K562 (cell line): ENCODE results near the gene GDF11. TPM values are rescaled to one million over a fixed set of nuclear protein-coding genes. Genes with fewer than 3 reads are reported as not detected.
A peak's percentile ranks its signal among the peaks of the same experiment; 100 is the strongest.

Experiments used
- CAMTA2 ChIP-seq: fragments of 250-450 bp; sonication (Bioruptor Pico); conservative IDR thresholded peaks from 2 replicates; pipeline ENCODE4 v1.5.1; 2022
- CREB1 ChIP-seq, 2 experiments: sonication (generic) in 1 of 2; formaldehyde crosslinking in 1 of 2; IDR thresholded peaks; 2 replicates each; pipeline versions ENCODE4 v1.6.1 to v1.8.0; 2012 to 2022; ENCODE audit warnings: inconsistent platforms in 1 of 2, mild to moderate bottlenecking in 1 of 2, missing genetic modification reagents in 1 of 2, moderate library complexity in 1 of 2
- ELF1 ChIP-seq: fragments of 200-800 bp; sonication (Bioruptor generic); IDR thresholded peaks from 2 replicates; pipeline ENCODE4 v1.6.1; 2016; ENCODE audit warnings: missing genetic modification characterization, missing compliant biosample characterization
- EZH2 ChIP-seq: IDR thresholded peaks from 2 replicates; pipeline ENCODE4 v1.6.1; 2012; ENCODE audit warnings: low read depth, mild to moderate bottlenecking, inconsistent platforms, low read length, borderline replicate concordance
- KAT2B ChIP-seq: IDR thresholded peaks from one replicate; pipeline ENCODE4 v1.6.1; 2012; ENCODE audit warnings: low read depth, mild to moderate bottlenecking, control low read depth, inconsistent platforms, low read length, moderate library complexity
- KLF10 ChIP-seq: fragments of 250-450 bp; sonication (Bioruptor Pico); IDR thresholded peaks from 2 replicates; pipeline ENCODE4 v1.6.1; 2021; ENCODE audit warnings: matching md5 sums
- MCM2 ChIP-seq: fragments of 450-650 bp; IDR thresholded peaks from 2 replicates; pipeline ENCODE4 v1.6.1; 2017; ENCODE audit warnings: low read depth, mild to moderate bottlenecking
- MYC ChIP-seq, 2 experiments: fragments of 250-450 bp in 1 of 2; sonication (Bioruptor Pico) in 1 of 2; IDR thresholded peaks; 2 replicates each; pipeline versions ENCODE4 v1.5.1 to v1.6.1; 2012 to 2021; ENCODE audit warnings: low read depth in 2 of 2, borderline replicate concordance in 1 of 2, improper control_type of control experiment in 1 of 2, low read length in 1 of 2, mild to moderate bottlenecking in 1 of 2, moderate library complexity in 1 of 2
- polyA plus RNA-seq, 8 experiments: library from polyadenylated mRNA; depleted of rRNA in 4 of 8; stranded (reverse) in 5 of 8; unstranded in 3 of 8; fragments of >200 nt; fragmentation: Nextera tagmentation in 2 of 8; fragmentation: Illumina TruSeq in 1 of 8; extraction: Ambion mirVana in 2 of 8; extraction: Trizol in 1 of 8; gene quantifications; 2 replicates each; pipeline versions ENCODE4 v1.2.1 to v1.2.3, GENCODE V29; 2011 to 2014; ENCODE audit warnings: inconsistent platforms in 1 of 8, missing spikeins in 1 of 8
- total RNA-seq, 7 experiments: library from RNA; depleted of rRNA in 6 of 7; stranded (reverse); fragments of >200 nt in 6 of 7; fragmentation: Illumina TruSeq in 2 of 7; extraction: Trizol in 2 of 7; gene quantifications; 2 replicates each; pipeline versions ENCODE4 v1.2.1 to v1.2.3, GENCODE V29; 2011 to 2021; ENCODE audit warnings: low replicate concordance in 1 of 7
- TF ChIP-seq, protein P1 (sequence below): sonication (generic); formaldehyde crosslinking; IDR thresholded peaks from 2 replicates; pipeline ENCODE4 v1.8.0; 2023; ENCODE audit warnings: mild to moderate bottlenecking, missing genetic modification reagents
- TF ChIP-seq, protein P2 (sequence below): fragments of 250-450 bp; sonication (Bioruptor Pico); IDR thresholded peaks from 2 replicates; pipeline ENCODE4 v1.8.0; 2022; ENCODE audit warnings: moderate library complexity, mild to moderate bottlenecking, inconsistent platforms
- TF ChIP-seq, protein P3 (sequence below): fragments of 450-650 bp; IDR thresholded peaks from 2 replicates; pipeline ENCODE4 v1.6.1; 2014; ENCODE audit warnings: low read depth, mild to moderate bottlenecking, moderate library complexity, borderline replicate concordance
- TF ChIP-seq, protein P4 (sequence below): fragments of 450-650 bp; IDR thresholded peaks from 2 replicates; pipeline ENCODE4 v1.6.1; 2018; ENCODE audit not compliant: partially characterized antibody

GDF11 gene
- total and polyA plus RNA-seq, 9 of the 15 experiments (the other 6 are each of a cell fraction or from before 2014, with no cell fraction given): 1.4 to 15.7 (median 4.8) TPM

DNA sequence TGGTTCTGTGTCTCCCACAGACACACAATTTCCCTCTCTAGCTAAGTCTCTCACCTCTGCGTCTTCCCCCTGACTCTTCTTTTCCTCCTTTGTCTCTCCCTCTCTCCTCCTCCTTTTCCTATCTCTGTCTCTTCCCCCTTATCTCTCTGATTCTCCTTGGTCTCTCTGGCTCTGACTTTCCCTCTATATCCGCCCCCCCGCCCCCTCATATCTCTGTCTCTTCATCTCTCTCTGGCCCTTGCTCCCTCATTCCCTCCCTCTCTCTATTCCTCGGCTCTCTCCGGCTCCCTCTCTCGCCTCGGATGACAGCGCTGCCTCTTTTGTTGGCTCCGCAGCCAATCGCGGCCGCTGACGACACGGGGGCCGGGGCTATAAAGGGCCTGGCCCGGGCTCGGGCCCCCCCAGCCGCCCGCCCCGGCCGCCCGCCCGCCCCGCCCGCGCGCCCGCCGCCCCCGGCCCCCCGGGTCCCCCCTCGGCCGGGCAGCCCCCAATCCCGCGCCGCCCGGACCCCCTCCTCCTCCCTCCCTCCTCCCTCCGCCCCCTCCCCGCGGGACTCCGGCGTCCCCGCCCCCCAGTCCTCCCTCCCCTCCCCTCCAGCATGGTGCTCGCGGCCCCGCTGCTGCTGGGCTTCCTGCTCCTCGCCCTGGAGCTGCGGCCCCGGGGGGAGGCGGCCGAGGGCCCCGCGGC lies at the start of gene GDF11 (continued):
- TF ChIP-seq, protein P1, sequence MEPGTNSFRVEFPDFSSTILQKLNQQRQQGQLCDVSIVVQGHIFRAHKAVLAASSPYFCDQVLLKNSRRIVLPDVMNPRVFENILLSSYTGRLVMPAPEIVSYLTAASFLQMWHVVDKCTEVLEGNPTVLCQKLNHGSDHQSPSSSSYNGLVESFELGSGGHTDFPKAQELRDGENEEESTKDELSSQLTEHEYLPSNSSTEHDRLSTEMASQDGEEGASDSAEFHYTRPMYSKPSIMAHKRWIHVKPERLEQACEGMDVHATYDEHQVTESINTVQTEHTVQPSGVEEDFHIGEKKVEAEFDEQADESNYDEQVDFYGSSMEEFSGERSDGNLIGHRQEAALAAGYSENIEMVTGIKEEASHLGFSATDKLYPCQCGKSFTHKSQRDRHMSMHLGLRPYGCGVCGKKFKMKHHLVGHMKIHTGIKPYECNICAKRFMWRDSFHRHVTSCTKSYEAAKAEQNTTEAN: no peak
- no peak for TF ChIP-seq EZH2
- TF ChIP-seq CAMTA2 (CRISPR knock-in tag): no peak
- no peak for TF ChIP-seq KLF10 (CRISPR knock-in tag)
- peak; percentile 54; the same call in 1 of the 2 replicates for TF ChIP-seq MYC (IDR thresholded peaks at IDR 0.05; ENCODE audit: low read depth, low read length)
- TF ChIP-seq MYC (CRISPR knock-in tag; IDR thresholded peaks at IDR 0.05; ENCODE audit: borderline replicate concordance, low read depth): no peak
- TF ChIP-seq, protein P2, sequence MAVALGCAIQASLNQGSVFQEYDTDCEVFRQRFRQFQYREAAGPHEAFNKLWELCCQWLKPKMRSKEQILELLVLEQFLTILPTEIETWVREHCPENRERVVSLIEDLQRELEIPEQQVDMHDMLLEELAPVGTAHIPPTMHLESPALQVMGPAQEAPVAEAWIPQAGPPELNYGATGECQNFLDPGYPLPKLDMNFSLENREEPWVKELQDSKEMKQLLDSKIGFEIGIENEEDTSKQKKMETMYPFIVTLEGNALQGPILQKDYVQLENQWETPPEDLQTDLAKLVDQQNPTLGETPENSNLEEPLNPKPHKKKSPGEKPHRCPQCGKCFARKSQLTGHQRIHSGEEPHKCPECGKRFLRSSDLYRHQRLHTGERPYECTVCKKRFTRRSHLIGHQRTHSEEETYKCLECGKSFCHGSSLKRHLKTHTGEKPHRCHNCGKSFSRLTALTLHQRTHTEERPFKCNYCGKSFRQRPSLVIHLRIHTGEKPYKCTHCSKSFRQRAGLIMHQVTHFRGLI (CRISPR knock-in tag): no peak
- TF ChIP-seq KAT2B: no peak
- no peak for TF ChIP-seq MCM2
- TF ChIP-seq, protein P3, sequence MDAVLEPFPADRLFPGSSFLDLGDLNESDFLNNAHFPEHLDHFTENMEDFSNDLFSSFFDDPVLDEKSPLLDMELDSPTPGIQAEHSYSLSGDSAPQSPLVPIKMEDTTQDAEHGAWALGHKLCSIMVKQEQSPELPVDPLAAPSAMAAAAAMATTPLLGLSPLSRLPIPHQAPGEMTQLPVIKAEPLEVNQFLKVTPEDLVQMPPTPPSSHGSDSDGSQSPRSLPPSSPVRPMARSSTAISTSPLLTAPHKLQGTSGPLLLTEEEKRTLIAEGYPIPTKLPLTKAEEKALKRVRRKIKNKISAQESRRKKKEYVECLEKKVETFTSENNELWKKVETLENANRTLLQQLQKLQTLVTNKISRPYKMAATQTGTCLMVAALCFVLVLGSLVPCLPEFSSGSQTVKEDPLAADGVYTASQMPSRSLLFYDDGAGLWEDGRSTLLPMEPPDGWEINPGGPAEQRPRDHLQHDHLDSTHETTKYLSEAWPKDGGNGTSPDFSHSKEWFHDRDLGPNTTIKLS: no peak
- TF ChIP-seq ELF1 (tag): no peak
- TF ChIP-seq, protein P4, sequence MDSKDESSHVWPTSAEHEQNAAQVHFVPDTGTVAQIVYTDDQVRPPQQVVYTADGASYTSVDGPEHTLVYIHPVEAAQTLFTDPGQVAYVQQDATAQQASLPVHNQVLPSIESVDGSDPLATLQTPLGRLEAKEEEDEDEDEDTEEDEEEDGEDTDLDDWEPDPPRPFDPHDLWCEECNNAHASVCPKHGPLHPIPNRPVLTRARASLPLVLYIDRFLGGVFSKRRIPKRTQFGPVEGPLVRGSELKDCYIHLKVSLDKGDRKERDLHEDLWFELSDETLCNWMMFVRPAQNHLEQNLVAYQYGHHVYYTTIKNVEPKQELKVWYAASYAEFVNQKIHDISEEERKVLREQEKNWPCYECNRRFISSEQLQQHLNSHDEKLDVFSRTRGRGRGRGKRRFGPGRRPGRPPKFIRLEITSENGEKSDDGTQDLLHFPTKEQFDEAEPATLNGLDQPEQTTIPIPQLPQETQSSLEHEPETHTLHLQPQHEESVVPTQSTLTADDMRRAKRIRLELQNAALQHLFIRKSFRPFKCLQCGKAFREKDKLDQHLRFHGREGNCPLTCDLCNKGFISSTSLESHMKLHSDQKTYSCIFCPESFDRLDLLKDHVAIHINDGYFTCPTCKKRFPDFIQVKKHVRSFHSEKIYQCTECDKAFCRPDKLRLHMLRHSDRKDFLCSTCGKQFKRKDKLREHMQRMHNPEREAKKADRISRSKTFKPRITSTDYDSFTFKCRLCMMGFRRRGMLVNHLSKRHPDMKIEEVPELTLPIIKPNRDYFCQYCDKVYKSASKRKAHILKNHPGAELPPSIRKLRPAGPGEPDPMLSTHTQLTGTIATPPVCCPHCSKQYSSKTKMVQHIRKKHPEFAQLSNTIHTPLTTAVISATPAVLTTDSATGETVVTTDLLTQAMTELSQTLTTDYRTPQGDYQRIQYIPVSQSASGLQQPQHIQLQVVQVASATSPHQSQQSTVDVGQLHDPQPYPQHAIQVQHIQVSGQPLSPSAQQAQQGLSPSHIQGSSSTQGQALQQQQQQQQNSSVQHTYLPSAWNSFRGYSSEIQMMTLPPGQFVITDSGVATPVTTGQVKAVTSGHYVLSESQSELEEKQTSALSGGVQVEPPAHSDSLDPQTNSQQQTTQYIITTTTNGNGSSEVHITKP: no peak
- 0 out of 2 replicates have a peak, but pooled peaks have one; percentile 43 for TF ChIP-seq CREB1 (IDR thresholded peaks at IDR 0.05)
- 0 out of 2 replicates have a peak, but pooled peaks have one; percentile 52 for TF ChIP-seq CREB1 (CRISPR knock-in tag; IDR thresholded peaks at IDR 0.05)
- TF ChIP-seq, all 486 proteins: peak for 107
